HEK293 (cell line): ENCODE data around the gene NLRP9.

Experiments used
- GLIS1 ChIP-seq: fragments of 450-650 bp; formaldehyde crosslinking; IDR thresholded peaks from 2 replicates; pipeline ENCODE4 v1.5.1; 2016; ENCODE audit warnings: missing biosample characterization, missing genetic modification characterization
- IKZF3 ChIP-seq: fragments of 450-650 bp; IDR thresholded peaks from 2 replicates; pipeline ENCODE4 v1.5.0; 2018; ENCODE audit warnings: missing biosample characterization, mild to moderate bottlenecking, missing genetic modification characterization, moderate library complexity
- KLF10 ChIP-seq: fragments of 450-650 bp; IDR thresholded peaks from 2 replicates; pipeline ENCODE4 v1.5.1; 2018; ENCODE audit warnings: missing biosample characterization, mild to moderate bottlenecking, missing genetic modification characterization
- KLF16 ChIP-seq: fragments of 450-650 bp; formaldehyde crosslinking; IDR thresholded peaks from 2 replicates; pipeline ENCODE4 v1.5.1; 2017; ENCODE audit warnings: missing biosample characterization, missing genetic modification characterization
- PBX3 ChIP-seq: sonication (generic); formaldehyde crosslinking; IDR thresholded peaks from 2 replicates; pipeline ENCODE4 v1.8.1; 2022; ENCODE audit warnings: mild to moderate bottlenecking, moderate library complexity, missing genetic modification reagents
- PRDM6 ChIP-seq: fragments of 450-650 bp; formaldehyde crosslinking; IDR thresholded peaks from 2 replicates; pipeline ENCODE4 v1.5.1; 2017; ENCODE audit warnings: missing biosample characterization, missing genetic modification characterization
- SP3 ChIP-seq: fragments of 450-650 bp; formaldehyde crosslinking; IDR thresholded peaks from 2 replicates; pipeline ENCODE4 v1.5.1; 2016; ENCODE audit warnings: missing biosample characterization, missing genetic modification characterization
- YY1 ChIP-seq: fragments of 450-650 bp; formaldehyde crosslinking; IDR thresholded peaks from 2 replicates; pipeline ENCODE4 v1.5.1; 2018; ENCODE audit warnings: missing biosample characterization, missing genetic modification characterization
- ZBTB10 ChIP-seq: fragments of 450-650 bp; formaldehyde crosslinking; IDR thresholded peaks from 2 replicates; pipeline ENCODE4 v1.5.1; 2016; ENCODE audit warnings: missing biosample characterization, missing genetic modification characterization
- ZBTB11 ChIP-seq: fragments of 450-650 bp; formaldehyde crosslinking; conservative IDR thresholded peaks from 2 replicates; pipeline ENCODE4 v1.5.1; 2016; ENCODE audit warnings: low read depth, missing biosample characterization, missing genetic modification characterization
- ZBTB20 ChIP-seq: fragments of 450-650 bp; formaldehyde crosslinking; IDR thresholded peaks from 2 replicates; pipeline ENCODE4 v1.5.1; 2016; ENCODE audit warnings: missing biosample characterization, missing genetic modification characterization
- ZBTB21 ChIP-seq: fragments of 450-650 bp; formaldehyde crosslinking; IDR thresholded peaks from 2 replicates; pipeline ENCODE4 v1.5.1; 2017; ENCODE audit warnings: missing biosample characterization, missing genetic modification characterization
- ZBTB49 ChIP-seq: fragments of 450-650 bp; formaldehyde crosslinking; IDR thresholded peaks from 2 replicates; pipeline ENCODE4 v1.5.1; 2016; ENCODE audit warnings: missing biosample characterization, missing genetic modification characterization, low read depth
- ZIC2 ChIP-seq: fragments of 450-650 bp; formaldehyde crosslinking; IDR thresholded peaks from 2 replicates; pipeline ENCODE4 v1.5.1; 2016; ENCODE audit warnings: missing biosample characterization, missing genetic modification characterization
- ZNF202 ChIP-seq: fragments of 450-650 bp; formaldehyde crosslinking; IDR thresholded peaks from 2 replicates; pipeline ENCODE4 v1.5.1; 2016; ENCODE audit warnings: missing biosample characterization, missing genetic modification characterization, borderline replicate concordance
- ZNF423 ChIP-seq: fragments of 450-650 bp; formaldehyde crosslinking; IDR thresholded peaks from 2 replicates; pipeline ENCODE4 v1.5.1; 2016; ENCODE audit warnings: missing biosample characterization, missing genetic modification characterization
- ZNF48 ChIP-seq: fragments of 450-650 bp; formaldehyde crosslinking; IDR thresholded peaks from 2 replicates; pipeline ENCODE4 v1.5.1; 2016; ENCODE audit warnings: missing biosample characterization, missing genetic modification characterization
- ZNF514 ChIP-seq: fragments of 450-650 bp; formaldehyde crosslinking; IDR thresholded peaks from 2 replicates; pipeline ENCODE4 v1.5.1; 2016; ENCODE audit warnings: missing biosample characterization, missing genetic modification characterization
- ZNF623 ChIP-seq: fragments of 450-650 bp; formaldehyde crosslinking; IDR thresholded peaks from 2 replicates; pipeline ENCODE4 v1.5.1; 2016; ENCODE audit warnings: missing biosample characterization, missing genetic modification characterization
- ZNF626 ChIP-seq: fragments of 450-650 bp; sonication (Bioruptor Pico); formaldehyde crosslinking; IDR thresholded peaks from 2 replicates; pipeline ENCODE4 v1.5.1; 2018; ENCODE audit warnings: missing biosample characterization, missing genetic modification characterization, inconsistent platforms
- ZNF654 ChIP-seq: fragments of 450-650 bp; formaldehyde crosslinking; IDR thresholded peaks from 2 replicates; pipeline ENCODE4 v1.5.1; 2016; ENCODE audit warnings: low read depth, missing biosample characterization, missing genetic modification characterization
- ZNF660 ChIP-seq: fragments of 450-650 bp; IDR thresholded peaks from 2 replicates; pipeline ENCODE4 v1.5.1; 2018; ENCODE audit warnings: missing biosample characterization, mild to moderate bottlenecking, missing genetic modification characterization
- ZNF664 ChIP-seq: fragments of 450-650 bp; formaldehyde crosslinking; IDR thresholded peaks from 2 replicates; pipeline ENCODE4 v1.5.1; 2016; ENCODE audit warnings: missing biosample characterization, missing genetic modification characterization
- ZNF704 ChIP-seq: fragments of 450-650 bp; formaldehyde crosslinking; IDR thresholded peaks from 2 replicates; pipeline ENCODE4 v1.5.1; 2016; ENCODE audit warnings: missing biosample characterization, missing genetic modification characterization
- ZNF791 ChIP-seq: fragments of 450-650 bp; formaldehyde crosslinking; IDR thresholded peaks from 2 replicates; pipeline ENCODE4 v1.5.1; 2016; ENCODE audit warnings: missing biosample characterization, missing genetic modification characterization
- ZSCAN30 ChIP-seq: fragments of 450-650 bp; IDR thresholded peaks from 2 replicates; pipeline ENCODE4 v1.5.1; 2018; ENCODE audit warnings: missing biosample characterization, mild to moderate bottlenecking, missing genetic modification characterization, moderate library complexity

Gene NLRP9

GRCh38 chr19:55670280-55671053, 67.7 kb downstream of the NLRP9 start (continued):
- TF ChIP-seq ZIC2 (tag by site-specific recombination) (peak; percentile 73), KLF16 (tag by site-specific recombination) (no peak), PRDM6 (tag by site-specific recombination) (no peak), IKZF3 (tag by site-specific recombination) (no peak), ZNF202 (tag by site-specific recombination) (no peak), PBX3 (CRISPR knock-in tag) (no peak), ZNF664 (no peak), ZBTB21 (tag by site-specific recombination) (no peak), ZNF626 (no peak), ZNF48 (no peak), ZNF791 (tag by site-specific recombination) (no peak), ZNF514 (tag by site-specific recombination) (no peak), ZBTB20 (tag by site-specific recombination) (no peak), ZBTB11 (tag by site-specific recombination) (no peak), GLIS1 (tag by site-specific recombination) (peak; percentile 84), YY1 (tag by site-specific recombination) (no peak), ZBTB10 (tag by site-specific recombination) (no peak), KLF10 (tag by site-specific recombination) (no peak), ZNF423 (tag by site-specific recombination) (peak; percentile 54; the same call in 1 of the 2 replicates), ZSCAN30 (tag by site-specific recombination) (no peak), SP3 (tag by site-specific recombination) (no peak), ZNF704 (tag by site-specific recombination) (no peak), ZNF660 (tag by site-specific recombination) (no peak), ZBTB49 (no peak), ZNF623 (no peak), ZNF654 (no peak)
